T-cell (primary cell): ENCODE data around the gene SIPA1L3. TPM values are rescaled to one million over a fixed set of nuclear protein-coding genes. Genes with fewer than 3 reads are reported as not detected.

Source experiments
- ATAC-seq, 4 experiments: fragments of 200-7000 bp in 3 of 4; fragments of 150-1000 bp in 1 of 4; cut with Tn5 transposase; replicated peaks in 1 of 4; 1 replicate in 3 of 4; 2 replicates in 1 of 4; pipeline ENCODE4 v1.10.0; 2021; ENCODE audit warnings: moderate library complexity in 3 of 4, mild to moderate bottlenecking in 2 of 4, moderate number of reproducible peaks in 1 of 4
- CTCF ChIA-PET, 2 donors: fragments of 300-600 bp; sonication (Branson Sonifier 250); formaldehyde crosslinking; loops; one replicate each; lab custom pipeline; 2022; ENCODE audit warnings: antibody characterized with exemption in 2 of 2; lab: Charles Lee
- POLR2A ChIA-PET, 2 donors: fragments of 300-600 bp; sonication (Branson Sonifier 250); formaldehyde crosslinking; loops; one replicate each; lab custom pipeline; 2022; ENCODE audit warnings: antibody characterized with exemption in 2 of 2; lab: Charles Lee
- DNase-seq, 35 experiments: peaks; one replicate each; pipeline versions ENCODE4 v3.0.0 to v3.0.0-alpha.2; 2013 to 2023
- H3K27ac ChIP-seq: one replicate; pipeline ENCODE4 v1.5.1; 2013; ENCODE audit warnings: low read length
- H3K27me3 ChIP-seq, 2 experiments: replicated peaks in 1 of 2; 1 replicate in 1 of 2; 2 replicates in 1 of 2; pipeline versions ENCODE4 v1.6.1 to v1.7.0; 2013; ENCODE audit warnings: low read length in 1 of 2, mixed read lengths in 1 of 2; ENCODE audit not compliant: control insufficient read depth in 2 of 2, insufficient read depth in 2 of 2; ENCODE audit errors: extremely low read depth in 1 of 2
- H3K36me3 ChIP-seq, 2 donors: 1 replicate in 1 of 2; 2 replicates in 1 of 2; pipeline versions ENCODE4 v1.6.1 to v1.7.0; 2013; ENCODE audit warnings: low read length in 1 of 2; ENCODE audit not compliant: control insufficient read depth in 2 of 2, insufficient read depth in 1 of 2; ENCODE audit errors: extremely low read depth in 1 of 2
- H3K4me1 ChIP-seq, 2 experiments: 1 replicate in 1 of 2; 2 replicates in 1 of 2; pipeline versions ENCODE4 v1.6.1 to v1.7.0; 2013; ENCODE audit warnings: low read length in 2 of 2, mixed read lengths in 1 of 2; ENCODE audit not compliant: insufficient read depth in 2 of 2, control insufficient read depth in 1 of 2; ENCODE audit errors: extremely low read depth in 1 of 2
- H3K4me3 ChIP-seq, 2 donors: 1 replicate in 1 of 2; 2 replicates in 1 of 2; pipeline versions ENCODE4 v1.5.1 to v1.7.0; 2013; ENCODE audit warnings: mild to moderate bottlenecking in 2 of 2, low read length in 1 of 2, moderate library complexity in 1 of 2; ENCODE audit not compliant: control insufficient read depth in 1 of 2; ENCODE audit errors: extremely low read depth in 1 of 2
- H3K9me3 ChIP-seq: 2 replicates; pipeline ENCODE4 v1.7.0; 2013
- H3K27ac Mint-ChIP-seq, 2 donors: one replicate each; pipeline ENCODE4 v1.8.0; 2020 to 2021; ENCODE audit warnings: mild to moderate bottlenecking in 2 of 2, mixed read lengths in 2 of 2
- H3K27me3 Mint-ChIP-seq, 2 donors: one replicate each; pipeline ENCODE4 v1.8.0; 2021 to 2022; ENCODE audit warnings: mixed read lengths in 2 of 2
- H3K36me3 Mint-ChIP-seq: one replicate; pipeline ENCODE4 v1.8.0; 2021; ENCODE audit warnings: mixed read lengths
- H3K4me1 Mint-ChIP-seq, 3 donors: one replicate each; pipeline ENCODE4 v1.8.0; 2020 to 2022; ENCODE audit warnings: mixed read lengths in 3 of 3, mild to moderate bottlenecking in 1 of 3
- H3K4me3 Mint-ChIP-seq, 3 donors: one replicate each; pipeline ENCODE4 v1.8.0; 2020 to 2022; ENCODE audit warnings: mild to moderate bottlenecking in 3 of 3, mixed read lengths in 3 of 3, moderate library complexity in 3 of 3
- H3K9me3 Mint-ChIP-seq, 3 donors: one replicate each; pipeline ENCODE4 v1.8.0; 2020 to 2022; ENCODE audit warnings: mixed read lengths in 3 of 3
- WGBS: methylation state at CpG from one replicate; pipeline ENCODE4 v1.1.5; 2013; ENCODE audit warnings: missing lambda C conversion rate; ENCODE audit not compliant: insufficient coverage; 5-methylcytosine and 5-hydroxymethylcytosine counted together
- total RNA-seq, 35 experiments: library from RNA in 6 of 35; stranded (reverse) in 6 of 35; fragments of 120-200 nt in 1 of 35; gene quantifications; one replicate each; pipeline versions ENCODE4 v1.2.1 to v1.2.4 and lab custom pipeline; 2013 to 2026

SIPA1L3 gene
- total RNA-seq, 5 donors from 2014 or later (not counting 1 experiment from before 2014, with no cell fraction given), result 26.2 to 40.6 (median 35.5) TPM

GRCh38 chr19:37966662-37967231, 59.7 kb downstream of the SIPA1L3 start:
- ATAC-seq, result no peak

DNA sequence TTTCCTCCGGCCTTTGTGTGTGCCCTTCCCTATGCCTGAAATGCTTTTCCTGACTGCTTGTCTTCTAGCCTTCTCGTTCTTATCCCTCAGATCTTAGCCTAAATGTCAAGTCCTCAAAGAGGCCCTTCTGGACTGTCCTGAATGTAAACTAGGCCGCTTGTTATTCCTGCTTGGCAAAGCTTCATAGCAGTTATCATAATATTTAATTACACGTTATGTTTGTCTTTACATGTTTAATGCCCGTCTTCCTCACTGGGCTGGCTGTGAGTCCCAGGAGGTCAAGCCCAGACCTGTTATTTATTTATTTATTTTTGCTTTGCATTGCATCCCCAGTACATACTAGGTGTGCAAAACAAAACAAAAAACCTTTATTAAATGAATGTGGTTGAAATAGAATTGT, 62.7 kb downstream of the SIPA1L3 start:
- CTCF ChIA-PET, result no interaction called here
- WGBS, result 86% methylated on average over 2 of the region's 5 CpGs
- Mint-ChIP-seq H3K9me3 (peaks cover 8 to 27% (median 9%) of the 10 kb centered on the region in 3 donors), H3K4me3 (no peak overlapping the region), H3K36me3 (peaks cover 41% of the 10 kb centered on the region), H3K27me3 (no peaks in the 10 kb centered on the region), H3K4me1 (peaks cover 0 to 9% (median 2%) of the 10 kb centered on the region in 3 donors), H3K27ac (no peak overlapping the region)
- H3K4me1 ChIP-seq, result no peaks in the 10 kb centered on the region
- H3K27ac ChIP-seq, result no peak overlapping the region
- H3K36me3 ChIP-seq, result peaks cover under 1 to 2% of the 10 kb centered on the region in 2 donors
- ATAC-seq (no peak), DNase-seq (no peak)
- H3K27me3 ChIP-seq, result no peaks in the 10 kb centered on the region
- no peaks in the 10 kb centered on the region for H3K9me3 ChIP-seq
- POLR2A ChIA-PET, result no interaction called here
- no peak overlapping the region for H3K4me3 ChIP-seq

More at GRCh38 chr19:37966662-37967231, 59.7 kb downstream of the SIPA1L3 start:
- no peak for DNase-seq
- Histone ChIP-seq H3K27ac (no peak overlapping the region), H3K27me3 (no peaks in the 10 kb centered on the region), H3K36me3 (no peaks in the 10 kb centered on the region), H3K4me1 (no peaks in the 10 kb centered on the region), H3K9me3 (no peaks in the 10 kb centered on the region), H3K4me3 (no peak overlapping the region)
- Mint-ChIP-seq H3K9me3 (peaks cover 8 to 24% (median 9%) of the 10 kb centered on the region in 3 donors), H3K27ac (no peak overlapping the region), H3K4me3 (no peak overlapping the region), H3K27me3 (no peaks in the 10 kb centered on the region), H3K4me1 (peaks cover 2 to 12% (median 5%) of the 10 kb centered on the region in 3 donors), H3K36me3 (peaks cover 30% of the 10 kb centered on the region)
- POLR2A ChIA-PET, result no interaction called here
- CTCF ChIA-PET, result no interaction called here
- WGBS, result 98% methylated on average over 5 of the region's 12 CpGs

GRCh38 chr19:37970699-37971098, 63.7 kb downstream of the SIPA1L3 start:
- Mint-ChIP-seq H3K4me3 (no peak overlapping the region), H3K36me3 (peaks cover 45% of the 10 kb centered on the region), H3K27me3 (no peaks in the 10 kb centered on the region), H3K27ac (no peak overlapping the region), H3K4me1 (peaks cover 0 to 13% (median 2%) of the 10 kb centered on the region in 3 donors), H3K9me3 (peaks cover 8 to 27% (median 9%) of the 10 kb centered on the region in 3 donors)
- Histone ChIP-seq H3K4me1 (no peaks in the 10 kb centered on the region), H3K4me3 (no peak overlapping the region), H3K36me3 (peaks cover 2 to 4% of the 10 kb centered on the region in 2 donors), H3K9me3 (no peaks in the 10 kb centered on the region), H3K27ac (no peak overlapping the region), H3K27me3 (no peaks in the 10 kb centered on the region)
- 100% methylated on average over 3 of the region's 4 CpGs for WGBS
- ATAC-seq (no peak), DNase-seq (no peak)
- ChIA-PET CTCF (no interaction called here), POLR2A (no interaction called here)

DNA sequence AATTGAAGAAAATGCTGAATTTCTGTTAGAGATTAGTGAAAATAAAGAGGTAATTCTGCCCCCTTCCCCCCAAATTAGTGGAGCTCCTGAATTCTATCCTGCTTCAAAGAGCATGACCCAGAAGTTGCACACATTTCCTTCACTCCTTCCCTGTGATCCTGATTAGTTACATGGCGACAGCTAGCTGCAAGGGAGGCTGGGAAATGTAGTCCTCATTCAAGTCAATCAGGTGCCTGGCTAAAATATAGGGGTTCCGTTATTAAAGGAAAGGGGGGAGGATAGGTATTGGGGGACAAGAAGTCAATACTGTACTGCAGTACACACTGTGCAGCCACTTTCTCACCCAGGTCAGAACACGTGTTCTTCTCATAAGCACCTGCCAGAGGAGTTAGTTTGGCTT, 65.8 kb downstream of the SIPA1L3 start:
- CTCF ChIA-PET, result no interaction called here
- no peaks in the 10 kb centered on the region for H3K27me3 ChIP-seq
- H3K9me3 ChIP-seq, result no peaks in the 10 kb centered on the region
- H3K4me3 Mint-ChIP-seq, result no peak overlapping the region
- peaks cover 8 to 27% (median 9%) of the 10 kb centered on the region in 3 donors for H3K9me3 Mint-ChIP-seq
- no peak overlapping the region for H3K27ac Mint-ChIP-seq
- POLR2A ChIA-PET, result interaction anchor here in 1 of 2 donors (0.9 kb wide), 1 partner anchor 31 kb away, joined by 9 read pairs; no protein-coding TSS in a partner anchor
- H3K27me3 Mint-ChIP-seq, result no peaks in the 10 kb centered on the region
- peaks cover 36% of the 10 kb centered on the region for H3K36me3 Mint-ChIP-seq
- H3K4me1 Mint-ChIP-seq, result peaks cover 0 to 16% (median 4%) of the 10 kb centered on the region in 3 donors
- 100% methylated on average over 1 of the region's 3 CpGs for WGBS
- no peak overlapping the region for H3K4me3 ChIP-seq
- ATAC-seq, result no peak
- DNase-seq, result no peak
- H3K4me1 ChIP-seq, result no peaks in the 10 kb centered on the region
- H3K27ac ChIP-seq, result no peak overlapping the region
- peaks cover 2 to 4% of the 10 kb centered on the region in 2 donors for H3K36me3 ChIP-seq

GRCh38 chr19:37973666-37974065, 66.7 kb downstream of the SIPA1L3 start:
- Histone ChIP-seq H3K27ac (no peak overlapping the region), H3K4me1 (no peaks in the 10 kb centered on the region), H3K27me3 (no peaks in the 10 kb centered on the region), H3K9me3 (no peaks in the 10 kb centered on the region), H3K4me3 (no peak overlapping the region), H3K36me3 (peaks cover 2 to 4% of the 10 kb centered on the region in 2 donors)
- CTCF ChIA-PET, result no interaction called here
- WGBS, result 88% methylated on average over 1 of the region's 2 CpGs
- no peak for DNase-seq
- H3K4me1 Mint-ChIP-seq, result peaks cover 0 to 20% (median 4%) of the 10 kb centered on the region in 3 donors
- peaks cover 5 to 25% (median 7%) of the 10 kb centered on the region in 3 donors for H3K9me3 Mint-ChIP-seq
- H3K36me3 Mint-ChIP-seq, result peaks cover 31% of the 10 kb centered on the region
- no peak overlapping the region for H3K27ac Mint-ChIP-seq
- H3K27me3 Mint-ChIP-seq, result no peaks in the 10 kb centered on the region
- POLR2A ChIA-PET, result no interaction called here
- H3K4me3 Mint-ChIP-seq, result no peak overlapping the region
- no peak for ATAC-seq

DNA sequence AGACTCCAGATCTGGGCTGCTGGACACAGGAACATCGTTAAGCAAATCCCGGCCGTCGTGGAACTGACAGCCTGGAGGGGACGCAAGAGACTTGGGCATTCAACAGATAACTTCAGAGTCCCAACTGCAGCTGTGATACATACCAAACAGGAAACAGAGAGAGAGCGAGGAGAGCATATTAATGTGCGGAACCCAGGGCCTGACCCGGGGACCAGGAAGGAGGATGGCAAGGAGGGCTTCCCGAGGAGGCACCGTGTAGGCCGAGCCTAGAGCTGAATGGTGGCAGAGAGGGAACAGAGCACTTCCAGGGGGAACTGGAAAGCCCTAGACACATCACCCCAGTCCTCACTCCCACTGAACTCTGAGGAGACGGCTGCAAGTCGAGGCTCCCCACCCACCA, 68.1 kb downstream of the SIPA1L3 start:
- 92% methylated on average over 8 of the region's 13 CpGs for WGBS
- no peaks in the 10 kb centered on the region for H3K4me1 ChIP-seq
- Mint-ChIP-seq H3K27me3 (no peaks in the 10 kb centered on the region), H3K4me1 (peaks cover 4 to 25% (median 6%) of the 10 kb centered on the region in 3 donors), H3K36me3 (peaks cover 22% of the 10 kb centered on the region), H3K27ac (peak overlapping the region in 1 of 2 donors; percentile 15), H3K9me3 (peaks cover 0 to 17% (median 3%) of the 10 kb centered on the region in 3 donors), H3K4me3 (no peak overlapping the region)
- H3K27me3 ChIP-seq, result no peaks in the 10 kb centered on the region
- ATAC-seq, result no peak
- H3K27ac ChIP-seq, result no peak overlapping the region
- no peak for DNase-seq
- H3K4me3 ChIP-seq, result no peak overlapping the region
- no peaks in the 10 kb centered on the region for H3K9me3 ChIP-seq
- ChIA-PET POLR2A (no interaction called here), CTCF (no interaction called here)
- H3K36me3 ChIP-seq, result peaks cover 2 to 4% of the 10 kb centered on the region in 2 donors
